Embryonic facial prominence (tissue), 1 donor: Measurements from ENCODE around the gene GUCA2B.

Experiments
- DNase-seq: peaks from one replicate; pipeline ENCODE4 v3.0.0-alpha.2; 2016; ENCODE audit errors: extremely low spot score

Gene GUCA2B

GRCh38 chr1:42142894-42143675, 10.1 kb upstream of the GUCA2B start:
- DNase-seq, result no peak

- no peak for DNase-seq
Observed at GRCh38 chr1:42143896-42144710, 9.1 kb upstream of the GUCA2B start.

DNA sequence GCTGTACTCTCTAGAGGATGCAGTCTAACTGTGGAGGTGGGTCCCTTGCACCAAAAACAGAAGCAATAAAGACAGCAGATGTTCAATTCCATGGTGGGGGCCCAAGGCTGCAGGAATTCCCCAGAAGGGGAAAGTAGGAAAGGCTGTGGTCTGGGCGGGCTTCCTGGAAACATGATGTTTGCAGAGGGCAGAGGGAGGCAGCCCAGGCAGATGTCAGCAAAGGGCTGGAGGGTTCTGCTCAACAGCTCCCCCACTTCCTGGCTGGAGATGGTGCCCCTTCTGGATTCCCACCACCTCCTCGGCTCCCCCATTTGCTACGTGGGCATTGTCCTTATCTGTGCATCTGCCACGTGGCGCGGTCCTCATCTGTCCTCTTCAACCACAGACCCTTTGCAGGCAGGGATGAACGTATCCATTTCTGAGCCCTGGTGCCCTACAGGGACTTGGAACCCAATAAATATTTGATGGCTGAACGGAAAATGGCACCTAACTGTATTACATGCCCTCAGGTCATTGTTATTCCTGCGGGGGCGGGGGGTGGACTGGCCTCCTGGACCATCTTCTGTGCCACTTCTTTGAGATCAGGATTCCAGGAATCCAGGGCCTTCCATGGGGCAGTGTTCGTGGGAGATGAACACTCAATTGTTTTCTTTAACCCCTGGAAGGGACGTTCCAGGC, 8.4 kb upstream of the GUCA2B start:
- no peak for DNase-seq

DNA sequence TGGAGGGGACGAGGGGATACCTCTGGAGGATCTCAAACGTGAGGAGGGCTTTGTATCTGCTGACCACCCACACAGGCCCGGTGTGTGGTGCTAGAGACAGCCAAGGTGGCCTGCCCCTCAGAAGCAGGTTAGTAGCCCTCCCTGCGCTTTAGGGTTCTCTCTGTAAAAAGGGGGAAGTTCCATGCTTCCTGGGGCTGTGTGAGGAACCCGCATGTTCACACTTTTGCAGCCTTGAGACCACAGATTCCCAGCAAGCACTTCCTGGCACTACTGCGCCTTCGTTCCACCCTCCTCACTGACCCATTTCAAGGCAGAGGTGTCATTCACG, 7.9 kb upstream of the GUCA2B start:
- no peak for DNase-seq

DNA sequence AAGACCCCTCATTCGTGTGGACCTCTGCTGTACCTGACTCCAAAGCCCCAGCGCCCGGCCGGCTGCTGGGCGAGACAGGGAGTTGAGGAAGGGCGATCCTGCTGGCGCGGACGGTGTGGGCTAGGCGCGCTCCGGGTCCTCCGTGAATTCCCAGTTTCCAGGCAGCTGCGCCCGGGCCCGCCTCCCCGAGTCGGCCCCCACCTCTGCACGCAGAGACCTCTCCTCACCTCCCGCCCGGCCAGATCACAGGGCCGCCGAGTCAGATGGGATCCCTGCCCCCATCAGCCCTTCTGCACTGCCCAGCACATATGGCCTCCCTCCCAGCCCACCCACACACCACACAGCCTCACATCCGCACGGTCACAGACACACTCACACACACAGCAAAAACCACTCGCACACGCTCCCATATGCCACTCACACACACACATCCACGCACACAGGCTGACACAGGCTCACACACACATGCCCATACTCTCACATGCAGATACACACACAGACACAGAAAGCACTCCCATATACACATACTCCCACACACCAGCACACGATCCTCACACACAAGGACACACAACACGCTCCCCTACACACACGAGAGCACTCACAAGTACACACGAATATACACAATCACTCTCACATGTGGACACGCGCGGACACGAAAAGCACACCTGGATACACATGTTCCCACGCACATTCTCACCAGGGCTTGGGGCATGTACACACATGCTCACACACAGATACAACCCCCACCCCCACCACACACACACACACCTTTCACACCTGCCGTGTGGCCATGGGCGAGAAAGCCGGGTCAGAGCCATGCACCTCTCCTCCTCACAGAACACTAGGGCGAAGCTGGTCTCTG, 7.2 kb upstream of the GUCA2B start:
- DNase-seq, result no peak

DNA sequence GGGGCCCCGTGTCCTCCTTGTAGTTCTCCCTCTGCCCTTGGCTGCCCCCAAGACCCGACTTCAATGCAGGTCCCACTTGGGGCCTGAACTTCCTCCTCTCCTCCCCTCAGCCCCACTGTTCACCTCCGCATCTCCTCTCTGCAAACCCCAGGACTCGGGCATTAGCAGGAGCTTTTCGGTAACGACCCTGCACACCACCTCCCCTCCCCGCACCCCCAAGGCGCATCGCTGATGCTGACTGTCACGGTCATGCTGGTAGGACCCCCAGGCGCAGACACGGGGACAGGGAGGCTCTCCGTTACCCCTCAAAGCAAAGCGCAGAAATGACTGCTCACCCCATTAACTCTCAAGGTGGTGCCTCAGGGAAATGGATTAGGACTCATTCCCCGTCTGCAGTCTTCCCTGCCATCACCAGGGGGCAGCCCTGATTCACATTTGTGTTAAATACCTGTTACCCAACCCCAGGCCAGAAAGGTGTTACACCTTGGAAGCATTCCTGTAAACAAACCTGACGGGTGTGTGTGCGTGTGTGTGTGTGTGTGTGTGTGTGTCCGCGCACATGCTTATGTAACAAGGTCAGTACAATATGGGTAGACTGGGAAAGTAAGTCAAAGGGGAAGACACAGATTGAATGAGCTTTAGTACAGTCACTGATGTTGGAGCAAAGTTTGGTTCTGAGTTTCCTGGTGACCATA, 6.4 kb upstream of the GUCA2B start:
- no peak for DNase-seq

DNA sequence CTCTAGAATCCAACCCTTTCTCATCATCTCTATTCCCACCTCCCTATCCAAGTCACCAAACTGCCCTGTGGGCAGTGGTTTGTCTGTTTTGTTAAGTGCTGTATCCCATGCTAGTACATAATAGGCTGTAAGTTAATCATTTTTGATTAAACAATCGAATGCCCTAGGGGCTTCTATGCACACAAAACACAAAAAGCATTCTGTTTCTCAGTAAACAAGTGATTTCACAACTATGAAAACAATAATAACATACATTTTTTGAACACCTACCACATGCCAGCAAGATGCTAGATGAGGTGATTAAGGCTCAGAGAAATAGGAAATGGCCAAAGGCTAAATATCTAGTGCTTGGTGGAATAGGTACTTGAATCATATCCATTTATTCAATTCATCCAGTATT, 5.0 kb upstream of the GUCA2B start:
- DNase-seq, result no peak

GRCh38 chr1:42150651-42151050, 2.6 kb upstream of the GUCA2B start:
- DNase-seq, result no peak

DNA sequence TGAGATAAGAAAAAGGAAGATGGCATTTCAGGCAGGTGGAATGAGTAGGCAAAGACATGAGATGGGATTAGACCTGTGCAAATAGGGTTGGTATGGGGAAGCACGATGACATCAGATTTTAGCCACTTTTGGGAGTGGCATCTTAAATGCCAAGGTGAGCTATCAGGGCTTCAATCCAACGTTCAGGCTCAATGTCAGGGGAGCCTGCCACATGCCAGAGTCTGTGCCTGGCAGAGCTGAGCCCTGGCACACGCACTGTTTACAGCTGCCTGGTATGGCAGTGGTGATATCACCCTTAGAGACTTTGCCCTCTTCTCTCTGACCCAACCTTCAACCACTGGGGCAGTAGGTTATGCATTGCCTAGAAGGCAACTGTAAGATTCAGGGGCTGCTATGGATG, 1.1 kb upstream of the GUCA2B start:
- no peak for DNase-seq

GRCh38 chr1:42153624-42154023, 414 bp downstream of the GUCA2B start:
- no peak for DNase-seq

- DNase-seq, result no peak
Observed at GRCh38 chr1:42154685-42155084, 1.5 kb downstream of the GUCA2B start.

- DNase-seq, result no peak
Observed at GRCh38 chr1:42155362-42155761, 2.2 kb downstream of the GUCA2B start.

DNA sequence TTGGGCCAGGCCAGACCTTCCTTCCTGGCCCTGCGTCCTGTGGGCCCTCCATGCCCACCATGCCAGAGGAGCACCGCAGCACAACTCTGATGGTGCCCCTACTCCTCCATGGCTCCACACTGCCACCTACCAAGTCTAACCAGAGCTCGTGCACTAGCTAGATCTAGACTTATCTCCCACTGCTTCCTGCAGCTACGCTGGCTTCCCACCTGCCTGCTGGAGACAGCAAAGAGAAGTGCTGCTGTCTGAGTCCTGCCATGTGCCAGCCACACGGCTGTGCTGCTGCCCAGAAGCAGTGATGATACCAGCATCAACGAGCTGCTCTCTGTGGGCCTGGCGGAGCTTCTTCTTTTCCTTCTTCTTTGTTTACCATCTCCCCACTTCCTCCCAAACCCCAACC, 4.5 kb downstream of the GUCA2B start:
- DNase-seq, result no peak

- no peak for DNase-seq
Observed at GRCh38 chr1:42158189-42158588, 5.0 kb downstream of the GUCA2B start.

DNA sequence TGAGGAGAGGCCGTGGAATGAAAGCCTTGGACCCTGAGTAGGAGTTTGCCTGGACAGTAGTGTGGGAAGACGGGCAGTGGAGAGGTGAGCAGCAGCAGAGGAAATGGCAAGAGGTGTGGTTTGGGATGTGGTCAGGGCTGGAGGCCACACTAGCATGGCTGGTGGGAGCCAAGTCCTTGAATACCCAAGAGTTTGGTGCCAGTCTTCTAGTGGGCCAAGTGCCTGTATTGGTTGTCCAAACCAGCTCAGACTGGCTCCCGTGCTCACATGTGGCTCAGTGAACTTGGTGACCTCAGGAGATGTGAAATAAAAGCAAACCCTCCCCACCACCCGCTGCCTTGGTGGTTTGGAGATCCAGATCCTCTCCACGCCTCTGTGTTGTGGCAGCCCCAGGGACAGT, 9.0 kb downstream of the GUCA2B start:
- DNase-seq, result no peak

DNA sequence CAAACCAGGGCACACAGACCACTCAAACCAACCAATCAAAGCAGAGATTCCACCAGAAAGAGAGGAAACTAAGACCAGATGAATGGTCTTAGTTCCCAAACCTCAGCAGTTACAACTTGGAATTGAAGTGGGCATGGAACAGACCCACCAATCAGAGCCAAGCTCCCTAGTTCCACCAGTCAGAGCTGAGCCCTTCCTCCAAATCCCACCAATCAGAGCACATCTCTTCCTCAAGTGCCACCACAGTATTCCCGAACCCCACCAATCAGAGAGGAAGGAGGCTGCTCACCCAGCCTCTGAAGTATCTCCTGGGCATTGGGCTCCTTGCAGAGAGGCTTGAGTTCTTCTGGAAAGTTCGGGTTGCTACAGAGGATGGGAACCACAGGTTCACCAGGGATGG, 9.9 kb downstream of the GUCA2B start:
- DNase-seq, result no peak

GRCh38 chr1:42163536-42164503, 10.6 kb downstream of the GUCA2B start:
- DNase-seq, result no peak

GRCh38 chr1:42164551-42165420, 11.6 kb downstream of the GUCA2B start, which contains the start of gene GUCA2A:
TSS of gene GUCA2A (minus strand) at chr1:42164745. CDS start at chr1:42164712, 33 bp downstream.
- no peak for DNase-seq
